H54 (cell line): ENCODE data around the gene METTL1.
"Not testable (repeated sequence)": the region's sequence is repeated elsewhere in the genome, so short reads cannot be mapped to it uniquely, and the experiment has no call there.

Experiments used
- DNase-seq: peaks from one replicate; pipeline ENCODE4 v3.0.0; 2011; ENCODE audit warnings: low spot score, mixed read lengths; ENCODE audit not compliant: insufficient read length
- FAIRE-seq: peaks from 3 replicates; lab custom pipeline; 2011; peaks lifted over from hg19 to GRCh38; lab: Jason Lieb, UNC
- POLR2A ChIP-seq: IDR thresholded peaks from 2 replicates; pipeline ENCODE4 v1.6.1; 2011; ENCODE audit warnings: low read depth, mild to moderate bottlenecking, low read length

Gene METTL1

DNA sequence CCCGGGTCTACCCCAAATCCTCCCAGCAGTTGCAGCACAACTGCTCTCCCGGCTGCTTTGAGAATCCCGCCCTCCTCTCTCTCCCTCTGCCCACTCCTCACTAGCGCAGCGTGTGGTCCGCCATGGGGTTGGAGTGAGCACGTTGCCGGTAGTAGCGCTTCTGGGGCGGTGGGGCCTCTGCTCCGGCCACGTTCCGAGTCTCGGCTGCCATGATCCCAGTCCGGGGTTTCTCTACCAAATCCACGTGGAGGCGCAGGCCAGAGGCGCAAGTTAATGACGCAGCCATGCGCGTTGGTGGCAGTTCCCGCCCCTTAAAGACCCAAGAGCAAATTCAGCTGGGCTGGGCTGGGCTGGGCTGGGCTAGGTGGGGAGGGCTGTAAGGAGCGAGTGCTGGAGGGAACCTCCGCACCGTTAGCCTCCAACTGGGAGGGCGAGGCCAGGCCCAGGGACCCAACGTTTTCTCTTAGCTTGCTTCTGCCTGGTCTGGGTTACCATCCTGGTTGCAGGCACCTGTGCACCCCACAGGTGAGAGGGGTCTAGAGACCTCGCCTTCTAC is at the start of gene METTL1:
METTL1 (minus strand) TSS at position 233 of the 556 bp plus-strand sequence; CDS start at position 211, 22 bp downstream.
- TF ChIP-seq POLR2A = peak; percentile 44; the same call in 1 of the 2 replicates
- peak; percentile 91 for DNase-seq
- FAIRE-seq = no peak

DNA sequence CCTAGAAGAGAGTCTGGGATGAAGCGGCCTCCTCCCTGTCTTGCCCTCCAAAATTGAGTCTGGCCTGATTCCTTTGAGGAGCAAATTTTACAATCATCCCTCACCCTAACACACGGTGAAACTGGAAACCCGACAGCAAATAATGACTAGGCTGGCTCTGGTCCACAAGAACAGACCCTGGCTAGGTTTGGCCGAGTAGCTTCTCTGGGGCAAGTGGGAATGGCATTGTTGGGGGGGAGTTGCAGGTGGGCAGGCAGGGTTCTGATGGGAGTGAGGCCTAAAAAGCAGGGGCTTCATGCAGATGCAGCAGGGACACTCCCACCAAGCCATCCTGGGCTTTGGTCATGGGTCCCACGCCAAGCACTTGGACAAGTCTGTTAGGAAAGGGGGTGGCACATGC is 49.1 kb upstream of the METTL1 start:
- not testable (repeated sequence) for DNase-seq, FAIRE-seq

DNA sequence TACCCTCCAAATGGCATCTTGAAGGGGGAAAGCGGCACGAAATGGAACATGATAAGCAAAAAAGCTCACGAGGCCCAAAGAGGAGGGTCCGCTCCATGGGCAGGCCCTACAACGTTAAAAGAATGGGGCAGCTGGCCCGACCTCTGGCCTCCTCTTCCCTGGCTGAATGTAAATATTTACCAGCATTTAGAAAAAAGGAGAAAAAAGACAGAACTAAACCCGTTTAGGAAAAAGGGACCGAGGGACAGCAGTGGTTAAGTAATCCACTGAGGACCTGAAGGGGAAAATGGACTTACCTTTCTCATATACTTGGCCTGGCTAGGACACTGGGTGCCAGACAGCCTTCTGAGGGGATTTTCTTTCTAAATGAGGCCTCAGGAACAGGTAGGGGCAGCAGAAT is 48.2 kb upstream of the METTL1 start:
- not testable (repeated sequence) for DNase-seq, FAIRE-seq

DNA sequence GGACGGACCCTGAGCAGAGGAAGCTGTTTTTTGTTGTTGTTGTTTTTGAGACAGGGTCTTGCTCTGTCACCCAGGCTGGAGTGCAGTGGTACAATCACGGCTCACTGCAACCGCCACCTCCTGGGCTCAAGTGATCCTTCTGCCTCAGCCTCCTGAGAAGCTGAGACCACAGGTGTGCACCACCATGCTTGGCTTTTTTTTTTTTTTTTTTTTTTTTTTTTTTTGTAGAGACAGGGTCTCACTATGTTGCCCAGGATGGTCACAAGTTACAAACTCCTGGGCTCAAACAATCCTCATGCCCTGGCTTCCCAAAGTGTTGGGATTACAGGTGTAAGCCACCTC is 46.1 kb upstream of the METTL1 start:
- DNase-seq, FAIRE-seq: not testable (repeated sequence)

DNA sequence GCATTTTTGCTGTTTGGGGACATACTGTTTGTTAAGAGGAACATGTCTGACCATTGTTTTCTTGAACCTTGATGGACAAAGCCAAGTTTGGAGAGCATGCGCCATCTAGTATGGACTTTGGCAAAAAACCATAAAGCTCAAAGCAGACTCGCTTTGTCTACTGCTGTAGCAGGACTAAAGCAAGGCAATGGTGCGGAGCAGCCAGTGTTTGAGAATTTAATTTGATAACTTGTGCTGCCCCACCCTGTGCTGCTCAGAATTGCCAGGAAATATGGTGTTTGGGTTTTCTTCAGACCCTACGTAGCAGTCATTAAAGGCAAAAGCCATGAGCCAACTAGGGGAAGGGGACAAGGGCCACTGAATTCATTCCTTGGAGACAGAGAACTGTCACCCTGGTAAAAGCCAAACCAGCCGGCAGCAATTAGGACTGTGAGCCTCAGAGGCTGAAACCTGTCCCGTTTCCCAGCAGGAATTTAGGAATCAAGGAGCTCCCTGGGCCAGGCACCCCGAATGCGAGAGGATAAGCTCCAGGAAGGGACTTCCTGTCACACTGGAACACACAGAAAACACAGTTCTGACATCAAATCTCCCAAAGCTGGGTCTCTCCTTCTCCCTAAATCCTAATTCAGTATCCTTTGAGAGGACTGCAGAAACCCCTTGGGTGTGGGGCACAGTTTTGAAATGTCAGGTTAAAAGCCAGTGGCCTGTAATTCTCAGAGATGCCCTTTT is 45.5 kb upstream of the METTL1 start:
- FAIRE-seq (no peak), DNase-seq (no peak)
- no peak for TF ChIP-seq POLR2A

DNA sequence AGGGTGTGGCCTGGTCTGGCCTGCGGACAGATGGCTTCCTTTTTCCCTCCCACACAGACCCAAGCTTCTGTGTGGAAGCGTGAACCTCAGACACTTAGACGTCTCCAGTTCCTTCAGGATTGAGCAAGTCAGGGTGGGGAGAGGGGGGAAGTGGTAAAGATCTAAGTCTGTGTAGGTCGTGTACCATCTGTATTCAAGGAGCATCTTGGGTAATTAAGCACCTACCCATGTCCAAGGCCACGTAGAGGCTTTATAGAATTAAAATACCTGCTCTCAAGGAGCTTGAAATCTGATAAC is 44.9 kb upstream of the METTL1 start:
- no peak for DNase-seq

DNA sequence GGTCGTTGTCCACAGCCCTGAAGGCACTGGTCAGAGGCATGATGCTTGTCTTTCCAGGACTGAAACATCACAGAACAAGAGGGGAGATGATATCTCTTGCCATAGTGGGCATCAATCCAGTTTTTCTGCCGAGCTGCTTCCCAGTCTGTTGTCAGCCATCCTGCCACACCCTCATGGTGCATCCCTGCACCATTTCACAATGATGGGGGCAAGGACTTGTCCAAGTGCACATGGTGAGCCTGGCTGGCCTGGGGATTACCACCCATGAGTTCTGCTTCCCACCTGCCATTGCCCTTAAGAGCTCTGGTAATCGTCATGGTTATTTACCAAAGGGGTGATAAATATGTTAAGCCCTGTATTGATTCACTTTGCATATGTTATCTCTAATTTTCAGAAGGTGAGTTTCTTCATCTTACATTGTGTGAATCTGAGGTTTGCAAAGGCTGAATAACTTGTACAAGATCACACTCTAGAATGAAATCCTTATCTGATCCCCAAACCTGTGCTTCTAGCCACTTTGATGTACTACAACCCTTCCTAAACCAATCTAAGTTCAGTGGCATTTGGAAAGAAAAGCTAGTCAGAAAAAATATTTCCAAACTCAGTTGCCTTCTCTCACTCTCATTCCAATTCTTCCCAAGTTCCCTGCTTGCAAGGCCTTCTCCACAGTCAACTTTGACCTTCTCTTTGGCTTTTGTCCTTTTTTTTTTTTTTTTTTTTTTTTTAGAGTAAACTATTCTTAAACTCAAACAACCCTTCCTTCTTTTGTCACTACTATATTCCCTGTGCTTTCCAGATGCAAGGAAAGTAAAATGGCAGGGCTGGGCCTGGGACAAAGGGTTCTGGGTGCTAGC is 44.3 kb upstream of the METTL1 start:
- FAIRE-seq (no peak), DNase-seq (no peak)
- no peak for TF ChIP-seq POLR2A

More for the DNA sequence above, 44.9 kb upstream of the METTL1 start:
- TF ChIP-seq POLR2A = no peak
- no peak for FAIRE-seq

DNA sequence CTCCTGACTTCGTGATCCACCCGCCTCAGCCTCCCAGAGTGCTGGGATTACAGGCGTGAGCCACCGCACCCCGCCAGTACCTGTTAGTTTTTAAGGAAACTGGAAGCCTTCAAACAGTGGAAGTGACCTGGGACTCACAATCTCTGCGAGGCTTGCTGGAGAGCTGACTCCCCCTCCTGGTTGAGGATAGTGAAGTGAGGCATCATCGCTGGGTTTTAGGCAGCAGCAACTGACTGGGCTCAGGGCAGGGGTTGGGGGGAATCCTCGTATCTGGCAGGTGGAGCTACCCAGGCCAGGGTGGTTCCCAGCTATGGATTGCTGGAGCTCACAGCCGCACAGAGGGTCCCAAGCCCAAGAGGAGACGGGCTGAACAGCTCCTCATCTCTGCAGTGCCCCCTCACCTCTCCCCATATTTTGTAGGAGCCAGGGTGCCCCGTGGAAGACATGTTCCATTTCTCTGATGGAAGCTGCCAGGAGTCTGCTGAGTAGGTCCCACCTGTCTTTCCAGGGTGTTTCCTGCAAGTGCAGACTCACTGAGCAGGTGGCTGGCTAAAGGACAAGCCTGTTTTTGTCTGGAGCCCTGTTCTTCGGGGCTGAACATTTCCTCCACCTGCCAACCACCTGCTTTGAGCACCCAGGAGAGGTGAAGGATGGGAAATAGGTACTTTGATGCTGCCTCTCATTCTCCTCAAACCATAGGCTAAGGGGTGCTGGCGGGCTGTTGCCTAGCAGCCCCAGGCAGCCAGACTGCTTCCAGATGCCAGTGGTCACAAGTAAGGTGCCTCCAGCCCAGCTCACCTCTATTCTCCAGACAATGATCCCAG is 43.5 kb upstream of the METTL1 start:
- TF ChIP-seq POLR2A = no peak
- DNase-seq = no peak

DNA sequence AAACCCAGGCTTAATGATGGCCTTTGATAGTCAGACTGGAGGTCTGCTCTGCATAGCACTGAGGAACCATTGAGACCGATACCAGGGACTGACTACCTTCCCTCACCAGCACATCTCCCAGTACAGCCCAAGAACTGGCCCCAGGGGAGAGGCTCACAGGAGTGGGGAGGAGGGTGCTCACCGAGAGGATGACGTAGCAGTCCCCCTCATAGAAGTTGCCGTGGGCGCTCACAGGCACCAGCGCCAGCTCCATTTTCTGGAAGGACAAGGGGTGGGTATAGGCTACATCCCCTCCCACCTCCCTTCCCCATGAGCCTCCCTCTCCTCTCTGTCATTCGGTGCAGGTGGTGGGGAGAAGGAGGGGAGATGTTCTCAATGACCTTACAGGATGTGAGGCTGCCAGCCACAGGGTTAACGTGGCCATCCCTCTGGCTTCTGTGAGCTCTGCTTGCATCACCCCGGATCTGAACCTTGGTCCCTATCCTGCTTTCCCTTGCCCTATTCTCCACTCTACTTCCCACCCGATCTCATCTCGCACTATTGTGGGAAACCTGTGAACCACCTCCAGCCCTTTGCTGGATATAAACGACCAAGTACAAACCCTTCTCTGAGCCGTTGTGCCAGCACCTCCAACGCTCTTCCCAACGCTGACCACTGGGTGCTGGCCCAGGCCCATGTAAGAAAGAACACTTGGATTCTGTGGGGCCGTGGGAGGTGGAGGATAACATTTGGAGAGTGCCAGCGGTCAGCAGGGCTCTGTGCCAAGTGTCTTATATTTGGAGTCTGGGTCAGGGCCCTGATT is 42.3 kb upstream of the METTL1 start:
- TF ChIP-seq POLR2A = no peak
- DNase-seq (no peak), FAIRE-seq (no peak)

More for the DNA sequence above, 43.5 kb upstream of the METTL1 start:
- FAIRE-seq = no peak

DNA sequence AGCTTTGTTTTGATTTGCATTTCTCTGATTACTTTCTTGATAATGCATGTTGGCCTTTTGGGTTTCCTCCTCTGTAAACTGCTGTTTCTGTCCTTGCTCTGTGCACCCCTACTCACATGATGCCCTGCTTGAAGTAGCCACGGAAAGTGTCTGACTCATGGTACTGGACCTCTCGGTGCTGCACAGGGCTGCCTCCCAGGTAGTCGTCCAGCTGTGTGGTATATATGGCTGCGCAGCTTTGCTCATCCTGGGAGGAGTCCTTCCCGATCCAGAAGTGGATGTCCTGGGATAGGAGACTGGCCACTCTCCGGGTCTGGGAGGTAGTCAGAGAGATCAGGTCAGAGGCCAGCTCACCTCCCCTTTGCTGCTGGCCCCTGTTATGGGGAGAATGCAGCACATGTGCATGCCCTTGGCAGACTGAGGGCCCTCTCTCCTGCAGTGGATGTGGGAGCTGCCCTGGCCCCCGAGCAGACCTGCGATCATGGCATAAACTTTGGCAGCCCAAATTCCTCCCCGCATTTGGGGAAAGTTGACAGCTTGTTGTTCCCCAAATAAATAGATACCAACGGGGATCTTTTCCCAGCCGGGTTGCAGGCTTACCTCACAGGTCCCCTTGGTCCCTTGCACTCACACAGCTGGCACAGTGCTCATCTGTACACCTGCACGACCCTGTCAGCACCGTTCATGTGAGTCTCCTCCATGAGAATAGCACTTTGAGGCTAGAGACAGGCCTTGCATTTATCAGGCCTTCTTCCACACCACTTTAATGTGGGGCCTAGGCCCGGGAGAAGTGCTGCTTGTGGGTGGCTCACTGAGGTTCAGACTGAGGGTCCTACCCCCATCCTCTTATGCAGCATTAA is 41.4 kb upstream of the METTL1 start:
- DNase-seq = peak; percentile 42
- no peak for FAIRE-seq
- no peak for TF ChIP-seq POLR2A

DNA sequence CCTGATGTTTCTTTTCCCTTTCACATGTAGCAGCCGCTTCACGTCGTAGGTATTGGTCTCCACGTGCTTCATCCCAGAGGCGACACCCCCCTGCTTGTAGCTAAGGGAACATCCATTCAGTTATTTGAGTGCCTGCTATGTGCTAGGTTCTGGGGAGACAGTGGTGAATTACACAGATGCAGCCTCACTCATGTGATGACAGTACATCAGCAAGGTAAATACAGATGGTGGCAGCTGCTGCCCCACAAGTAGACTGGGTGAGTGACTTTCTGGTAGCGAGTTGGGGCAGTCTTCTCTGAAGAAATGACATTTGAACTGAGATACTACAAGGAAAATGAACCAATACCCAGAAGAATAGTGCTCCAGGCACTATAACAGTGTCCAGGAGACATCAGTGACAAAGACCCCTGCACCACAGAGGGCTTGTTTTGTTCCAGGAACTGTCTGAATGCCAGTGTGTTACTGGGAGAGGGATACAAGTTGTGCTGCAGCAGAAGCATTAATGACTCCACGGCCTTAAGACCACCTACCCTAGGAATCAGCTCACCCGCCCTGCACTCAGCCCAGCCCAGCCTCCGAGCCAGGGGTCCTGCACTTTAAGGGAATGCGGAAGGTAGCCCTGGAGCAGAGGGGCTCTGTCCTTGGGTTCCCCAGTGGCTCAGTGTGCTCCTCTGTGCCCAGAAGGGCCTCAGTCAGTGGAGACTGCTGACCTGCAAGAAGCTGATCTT is 39.3 kb upstream of the METTL1 start:
- DNase-seq (no peak), FAIRE-seq (no peak)
- TF ChIP-seq POLR2A = no peak

DNA sequence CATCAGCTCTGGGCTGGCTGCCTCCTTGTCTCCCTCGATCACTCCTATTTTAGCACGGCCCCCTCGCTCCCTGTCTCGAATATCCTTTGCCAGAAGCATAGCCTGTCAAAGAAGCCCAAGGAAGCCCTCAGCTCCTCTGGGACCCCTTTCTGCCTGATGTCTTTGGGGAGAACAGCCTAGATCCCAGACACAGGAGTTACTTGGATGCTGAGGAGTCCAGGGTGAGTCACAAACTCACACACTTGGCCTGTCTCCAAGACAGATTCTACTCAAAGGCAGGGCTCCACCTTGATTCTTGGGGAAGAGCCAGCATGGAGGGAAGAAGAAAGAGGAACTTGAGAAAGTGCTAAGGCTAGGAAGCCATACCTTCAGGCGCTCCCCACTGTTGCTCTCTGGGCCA is 38.5 kb upstream of the METTL1 start:
- TF ChIP-seq POLR2A = no peak
- DNase-seq = peak; percentile 30
- no peak for FAIRE-seq
